IMR-90 (cell line): ENCODE data around the gene PHF20. TPM values are rescaled to one million over a fixed set of nuclear protein-coding genes. Genes with fewer than 3 reads are reported as not detected.
A peak's percentile ranks its signal among the peaks of the same experiment; 100 is the strongest.

ENCODE experiments used
- ATAC-seq: fragments of 200-7000 bp; cut with Tn5 transposase; 2 replicates; pipeline ENCODE4 v1.9.1; 2020; ENCODE audit warnings: low read depth, mild to moderate bottlenecking, moderate library complexity
- BruUV-seq: library from RNA; stranded (reverse); fragments of 400-500 nt; replicated peaks from 2 replicates; lab custom pipeline; 2021; lab: Mats Ljungman, UMichigan
- CTCF ChIA-PET: fragments of 300-600 bp; formaldehyde crosslinking; extraction: SDS; loops from one replicate; lab custom pipeline; 2021; ENCODE audit warnings: antibody characterized with exemption; lab: Yijun Ruan, JAX
- POLR2A ChIA-PET: fragments of 300-600 bp; sonication (Branson Sonifier 250); formaldehyde crosslinking; loops from one replicate; lab custom pipeline; 2022; ENCODE audit warnings: antibody characterized with exemption; ENCODE audit not compliant: unreplicated experiment; lab: Charles Lee
- DNase-seq: peaks from one replicate; pipeline ENCODE4 v3.0.0; 2013
- H2AFZ ChIP-seq: replicated peaks from 2 replicates; pipeline ENCODE3; 2013; ENCODE audit warnings: low read length, mild to moderate bottlenecking; ENCODE audit not compliant: poor library complexity
- H2AK5ac ChIP-seq: 2 replicates; pipeline ENCODE4 v1.6.1; 2013; ENCODE audit warnings: low read depth, low read length, inconsistent platforms
- H2AK9ac ChIP-seq: replicated peaks from 2 replicates; pipeline ENCODE3; 2013; ENCODE audit warnings: mild to moderate bottlenecking, low read depth, low read length, moderate library complexity; ENCODE audit not compliant: poor library complexity
- H2BK120ac ChIP-seq: 2 replicates; pipeline ENCODE4 v1.6.1; 2013; ENCODE audit warnings: low read depth, low read length, inconsistent platforms
- H2BK15ac ChIP-seq: 3 replicates; pipeline ENCODE4 v1.6.1; 2013; ENCODE audit warnings: low read depth, low read length, inconsistent platforms
- H2BK20ac ChIP-seq: 2 replicates; pipeline ENCODE4 v1.6.1; 2013; ENCODE audit warnings: low read depth, mild to moderate bottlenecking, inconsistent platforms, low read length, moderate library complexity
- H2BK5ac ChIP-seq: 2 replicates; pipeline ENCODE4 v1.6.1; 2013; ENCODE audit warnings: mild to moderate bottlenecking, low read depth, low read length, inconsistent platforms; ENCODE audit not compliant: poor library complexity, severe bottlenecking
- H3K14ac ChIP-seq: replicated peaks from 2 replicates; pipeline ENCODE4 v1.6.1; 2013; ENCODE audit warnings: low read depth, low read length, inconsistent platforms
- H3K18ac ChIP-seq: 2 replicates; pipeline ENCODE4 v1.6.1; 2013; ENCODE audit warnings: low read depth, low read length, control low read depth
- H3K23ac ChIP-seq: 2 replicates; pipeline ENCODE4 v1.6.1; 2013; ENCODE audit warnings: low read depth, low read length, inconsistent platforms
- H3K27ac ChIP-seq: 2 replicates; pipeline ENCODE4 v1.5.1; 2013; ENCODE audit warnings: mild to moderate bottlenecking, control low read depth, low read length; ENCODE audit not compliant: insufficient read depth
- H3K27me3 ChIP-seq: 2 replicates; pipeline ENCODE4 v1.6.1; 2013; ENCODE audit warnings: low read length; ENCODE audit not compliant: control insufficient read depth, insufficient read depth
- H3K36me3 ChIP-seq: 2 replicates; pipeline ENCODE4 v1.6.1; 2013; ENCODE audit warnings: low read length, mixed read lengths; ENCODE audit not compliant: control insufficient read depth, insufficient read depth
- H3K4ac ChIP-seq: 2 replicates; pipeline ENCODE4 v1.6.1; 2013; ENCODE audit warnings: low read depth, low read length, inconsistent platforms
- H3K4me1 ChIP-seq: 2 replicates; pipeline ENCODE4 v1.6.1; 2013; ENCODE audit warnings: low read length, mixed read lengths; ENCODE audit not compliant: control insufficient read depth, insufficient read depth
- H3K4me2 ChIP-seq: 2 replicates; pipeline ENCODE4 v1.6.1; 2013; ENCODE audit warnings: low read depth, mild to moderate bottlenecking, control low read depth, low read length, moderate library complexity
- H3K4me3 ChIP-seq: 2 replicates; pipeline ENCODE4 v1.5.1; 2013; ENCODE audit warnings: low read depth, mild to moderate bottlenecking, control low read depth, low read length, moderate library complexity; ENCODE audit not compliant: insufficient read depth
- H3K56ac ChIP-seq: 2 replicates; pipeline ENCODE4 v1.6.1; 2013; ENCODE audit warnings: low read length, inconsistent platforms; ENCODE audit not compliant: insufficient read depth; ENCODE audit errors: extremely low read depth
- H3K79me1 ChIP-seq, 2 experiments: 2 replicates each; pipeline ENCODE4 v1.6.1; 2013; ENCODE audit warnings: low read length in 2 of 2, inconsistent platforms in 1 of 2, low read depth in 1 of 2
- H3K9ac ChIP-seq: 2 replicates; pipeline ENCODE4 v1.6.1; 2013; ENCODE audit warnings: low read depth, low read length, control low read depth
- H3K9me1 ChIP-seq: 2 replicates; pipeline ENCODE4 v1.6.1; 2013; ENCODE audit warnings: low read length, inconsistent platforms; ENCODE audit not compliant: insufficient read depth
- H3K9me3 ChIP-seq: 2 replicates; pipeline ENCODE4 v1.6.1; 2013; ENCODE audit warnings: low read length; ENCODE audit not compliant: control insufficient read depth, insufficient read depth
- H4K20me1 ChIP-seq: 2 replicates; pipeline ENCODE4 v1.6.1; 2013; ENCODE audit warnings: low read length, inconsistent platforms; ENCODE audit not compliant: insufficient read depth
- H4K5ac ChIP-seq: 2 replicates; pipeline ENCODE4 v1.6.1; 2013; ENCODE audit warnings: mild to moderate bottlenecking, low read depth, low read length, control low read depth
- H4K8ac ChIP-seq, 2 experiments: 2 replicates each; pipeline ENCODE4 v1.6.1; 2013; ENCODE audit warnings: low read depth in 2 of 2, low read length in 2 of 2, control low read depth in 1 of 2, inconsistent platforms in 1 of 2
- H4K91ac ChIP-seq: 2 replicates; pipeline ENCODE4 v1.6.1; 2013; ENCODE audit warnings: low read depth, low read length, inconsistent platforms; ENCODE audit not compliant: insufficient read depth
- CHD1 ChIP-seq: IDR thresholded peaks from 2 replicates; pipeline ENCODE4 v1.6.1; 2012; ENCODE audit warnings: low read depth, low read length, improper control_type of control experiment
- FOS ChIP-seq: fragments of 150-350 bp; IDR thresholded peaks from 2 replicates; pipeline ENCODE4 v1.6.1; 2016; ENCODE audit warnings: low read depth, low read length
- MAFK ChIP-seq: IDR thresholded peaks from 2 replicates; pipeline ENCODE4 v1.6.1; 2012; ENCODE audit warnings: low read depth, low read length, improper control_type of control experiment
- SMC3 ChIP-seq: fragments of 150-350 bp; IDR thresholded peaks from 2 replicates; pipeline ENCODE4 v1.6.1; 2016; ENCODE audit warnings: low read depth, mild to moderate bottlenecking, antibody characterized with exemption, low read length, moderate library complexity
- WGBS, 2 experiments: methylation state at CpG; one replicate each; pipeline versions ENCODE4 v1.1.5 to v1.1.7; 2013; ENCODE audit warnings: missing lambda C conversion rate in 2 of 2; ENCODE audit not compliant: insufficient read length in 1 of 2; ENCODE audit errors: extremely low coverage in 2 of 2; 5-methylcytosine and 5-hydroxymethylcytosine counted together
- dilution Hi-C: fragments of 300-500 bp; cut with HindIII; formaldehyde crosslinking; loops from one replicate; pipeline ENCODE4 v1.14.3; 2018; ENCODE audit warnings: low sequenced_read_pairs; ENCODE audit not compliant: unreplicated experiment
- in situ Hi-C: fragments of 300-500 bp; cut with MboI; formaldehyde crosslinking; loops from 3 replicates; pipeline ENCODE4 v1.14.3; 2019; ENCODE audit warnings: low sequenced_read_pairs, inconsistent platforms, mixed read lengths
- intact Hi-C: fragments of 100-400 bp; cut with micrococcal nuclease; formaldehyde crosslinking; loops from 2 replicates; pipeline ENCODE4 v1.10.0; 2022
- polyA plus RNA-seq, 3 experiments: library from polyadenylated mRNA; depleted of rRNA; stranded (reverse); fragments of >200 nt; gene quantifications; 2 replicates each; pipeline ENCODE4 v1.2.3, GENCODE V29; 2012; ENCODE audit warnings: low replicate concordance in 1 of 3
- total RNA-seq: library from RNA; depleted of rRNA; stranded (reverse); fragments of >200 nt; gene quantifications from 2 replicates; pipeline ENCODE4 v1.2.3, GENCODE V29; 2012

PHF20 gene
- total and polyA plus RNA-seq, 2 of the 4 experiments (the other 2 are of a cell fraction): 22.0 to 22.5 TPM

DNA sequence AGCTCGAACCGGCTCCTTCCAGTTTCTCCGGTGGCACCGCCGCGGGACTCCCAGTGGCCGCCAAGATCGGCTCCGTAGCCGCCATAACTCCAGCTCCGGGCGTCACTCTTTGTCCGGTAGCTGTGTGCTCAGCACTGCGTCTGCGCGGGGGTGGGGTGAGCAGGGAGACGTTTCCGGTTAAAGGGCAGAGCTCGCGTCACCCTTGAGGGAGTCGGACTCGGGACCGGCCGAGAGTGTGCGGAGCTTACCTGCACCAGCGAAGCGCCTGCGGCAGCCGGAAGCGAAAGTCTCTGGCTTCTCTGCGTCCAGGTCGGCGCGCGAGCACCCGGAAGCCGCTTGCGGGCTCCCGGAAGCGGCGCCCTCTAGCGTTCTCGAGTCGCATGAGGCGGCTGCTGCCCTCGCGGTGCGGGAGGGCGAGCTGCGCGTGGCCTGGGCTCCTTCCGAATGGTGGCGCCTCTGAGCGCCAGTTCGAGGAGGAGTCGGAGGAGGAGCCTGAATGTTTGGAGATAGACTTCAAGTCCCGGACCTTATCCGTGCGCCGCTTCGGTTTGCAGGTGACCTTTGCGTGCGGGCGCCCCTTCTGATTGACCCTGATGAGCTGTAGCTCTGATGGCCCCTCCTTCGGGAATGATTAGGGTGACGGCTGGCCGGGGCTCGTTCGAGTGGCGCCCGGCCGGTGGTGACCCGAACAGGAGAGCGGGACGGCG lies 182.5 kb downstream of the PHF20 start, which contains the start of gene SCAND1 (continued):
- TF ChIP-seq SMC3 (peak; percentile 55; the same call in 1 of the 2 replicates), FOS (no peak), MAFK (no peak)

DNA sequence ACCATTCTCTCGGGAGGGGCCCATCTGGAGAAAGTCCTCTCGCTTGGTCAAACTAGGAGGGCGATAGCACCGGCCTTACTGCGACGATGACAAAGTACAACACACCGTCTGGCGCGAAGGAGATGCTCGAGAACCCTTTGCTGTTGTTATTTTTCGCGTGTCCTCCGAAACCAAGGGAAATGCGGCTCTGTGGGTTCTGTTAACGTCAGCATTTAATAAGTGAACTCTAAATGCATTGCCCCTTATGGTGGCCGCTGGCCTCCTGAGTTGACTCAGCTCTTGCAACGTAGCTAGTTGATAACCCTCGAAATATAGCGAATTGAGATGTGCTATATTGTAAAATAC lies 183.1 kb downstream of the PHF20 start:
- TF ChIP-seq MAFK (peak; percentile 99), CHD1 (no peak)
- peaks cover 5 to 38% of the 10 kb centered on the region in 2 experiments; a peak in 3 of 4 replicates for H3K79me1 ChIP-seq
- 0% methylated on average over 9 of the region's 19 CpGs; no CpG with 5 or more reads in 1 of the 2 experiments for WGBS, 2 experiments
- 0 out of 2 replicates have a peak overlapping the region, but pooled peaks have one; percentile 26 for H2AK5ac ChIP-seq
- H3K27me3 ChIP-seq: peaks cover 3% of the 10 kb centered on the region; the same call in 1 of the 2 replicates
- ATAC-seq (peak; percentile 6), DNase-seq (peak; percentile 43)
- H3K9me3 ChIP-seq: no peaks in the 10 kb centered on the region
- peak overlapping the region; percentile 69 to 96; a peak in 3 of 4 replicates for H4K8ac ChIP-seq
- H2BK20ac ChIP-seq: no peak overlapping the region
- H4K5ac ChIP-seq: peak overlapping the region; percentile 64
- peak overlapping the region; percentile 92 for H3K4ac ChIP-seq
- H3K18ac ChIP-seq: peak overlapping the region; percentile 75
- peak overlapping the region; percentile 57; the same call in 1 of the 2 replicates for H3K56ac ChIP-seq
- peak overlapping the region; percentile 79 for H3K27ac ChIP-seq
- intact Hi-C loops (loop anchor here (5.0 kb wide), 2 partner anchors 213 to 258 kb away; partner anchors contain the start of genes NFS1, RBM39 and ROMO1), dilution Hi-C loops (no loop called here), in situ Hi-C loops (no loop called here)
- H2AFZ ChIP-seq: peak overlapping the region; percentile 100
- no TSS peak for BruUV-seq
- H2BK120ac ChIP-seq: peak overlapping the region; percentile 79; the same call in 1 of the 2 replicates
- peak overlapping the region; percentile 93 for H3K14ac ChIP-seq
- H4K91ac ChIP-seq: peak overlapping the region; percentile 74
- ChIA-PET POLR2A (interaction anchor here (0.6 to 1.6 kb wide), 3 partner anchors 18 to 213 kb away, joined by 4 to 8 read pairs (median 4); partner anchors contain the start of gene RBM39), CTCF (interaction anchor here (0.7 to 3.4 kb wide), 17 partner anchors 8 to 184 kb away, joined by 3 to 12 read pairs (median 5); no protein-coding TSS in a partner anchor)
- H2AK9ac ChIP-seq: peak overlapping the region; percentile 94
- peak overlapping the region; percentile 69 for H3K4me3 ChIP-seq
- peaks cover 22% of the 10 kb centered on the region for H4K20me1 ChIP-seq
- H3K4me2 ChIP-seq: peak overlapping the region; percentile 90
- no peaks in the 10 kb centered on the region for H3K9me1 ChIP-seq
- H3K9ac ChIP-seq: peak overlapping the region; percentile 86
- H2BK5ac ChIP-seq: peak overlapping the region; percentile 75
- peak overlapping the region; percentile 80; the same call in 2 of the 3 replicates for H2BK15ac ChIP-seq
- peak overlapping the region; percentile 98; the same call in 1 of the 2 replicates for H3K23ac ChIP-seq
- peaks cover 3% of the 10 kb centered on the region; the same call in 1 of the 2 replicates for H3K4me1 ChIP-seq
- H3K36me3 ChIP-seq: no peaks in the 10 kb centered on the region
